Measurements from ENCODE around the gene CDH9.

GRCh38 chr5:27087747-27088146 is 49.4 kb upstream of the CDH9 start:
- TF ChIP-seq CTCF (IDR thresholded peaks at IDR 0.05), result no peak
- no peak for TF ChIP-seq POLR2A (IDR thresholded peaks at IDR 0.05)
